ENCODE data around the gene IRGM.
A peak's percentile ranks its signal among the peaks of the same experiment; 100 is the strongest.
"Not testable (repeated sequence)": the region's sequence is repeated elsewhere in the genome, so short reads cannot be mapped to it uniquely, and the experiment has no call there.

Gene IRGM

GRCh38 chr5:150851039-150851438, 4.7 kb downstream of the IRGM start:
- no peak overlapping the region for H3K9ac ChIP-seq (ENCODE audit: low read depth, low read length)
- H3K79me2 ChIP-seq (ENCODE audit: insufficient read depth, low read length) = no peaks in the 10 kb centered on the region
- H3K4me2 ChIP-seq (ENCODE audit: insufficient read depth, low read length) = no peak overlapping the region
- TF ChIP-seq CTCF (IDR thresholded peaks at IDR 0.05; ENCODE audit: borderline replicate concordance, extremely low read depth, low read length, poor library complexity, severe bottlenecking) (no peak), EZH2 (IDR thresholded peaks at IDR 0.05; ENCODE audit: borderline replicate concordance, low read depth, low read length, severe bottlenecking) (no peak)
- H3K27ac ChIP-seq (ENCODE audit: low read length) = no peak overlapping the region
- H3K36me3 ChIP-seq (ENCODE audit: insufficient read depth, low read length) = no peaks in the 10 kb centered on the region
- H4K20me1 ChIP-seq (ENCODE audit: insufficient read depth, low read length) = no peaks in the 10 kb centered on the region
- no peak overlapping the region for H2AFZ ChIP-seq (ENCODE audit: low read depth, low read length)
- DNase-seq (no peak), ATAC-seq (ENCODE audit: insufficient read depth, low read depth) (no peak)
- no peak overlapping the region for H3K4me3 ChIP-seq (ENCODE audit: low read depth in 1 of 2, low read length in 2 of 2)
- no peaks in the 10 kb centered on the region for H3K9me3 ChIP-seq (ENCODE audit: insufficient read depth, low read length, severe bottlenecking)
- peaks cover 20% of the 10 kb centered on the region for H3K4me1 ChIP-seq (ENCODE audit: insufficient read depth, low read length)
- no peaks in the 10 kb centered on the region for H3K27me3 ChIP-seq (ENCODE audit: insufficient read depth, low read length, poor library complexity)

DNA sequence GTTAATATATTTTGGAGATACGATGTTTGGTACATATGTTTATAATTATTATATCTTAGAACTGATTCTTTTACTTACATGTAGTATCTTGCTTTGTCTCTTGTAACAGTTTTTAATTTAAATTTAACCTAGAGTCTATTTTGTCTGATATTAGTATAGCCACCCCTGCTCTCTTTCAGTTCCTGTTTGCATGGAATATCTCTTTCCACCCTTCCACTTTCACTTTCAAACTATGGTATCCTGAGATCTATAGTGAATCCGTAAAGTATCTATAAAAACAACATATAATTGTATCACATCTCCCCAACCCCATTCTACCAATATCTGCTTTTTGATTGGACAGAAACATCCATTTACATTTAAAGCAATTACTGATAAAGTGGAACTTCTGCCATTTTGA, 7.2 kb downstream of the IRGM start:
- H3K4me2 ChIP-seq (ENCODE audit: insufficient read depth, low read length) = peak overlapping the region; percentile 50
- no peaks in the 10 kb centered on the region for H3K9me3 ChIP-seq (ENCODE audit: insufficient read depth, low read length, severe bottlenecking)
- no peak overlapping the region for H3K4me3 ChIP-seq (ENCODE audit: low read depth in 1 of 2, low read length in 2 of 2)
- DNase-seq = no peak
- H2AFZ ChIP-seq (ENCODE audit: low read depth, low read length) = peak overlapping the region; percentile 55
- TF ChIP-seq EZH2 (IDR thresholded peaks at IDR 0.05; ENCODE audit: borderline replicate concordance, low read depth, low read length, severe bottlenecking) (no peak), CTCF (IDR thresholded peaks at IDR 0.05; ENCODE audit: borderline replicate concordance, extremely low read depth, low read length, poor library complexity, severe bottlenecking) (no peak)
- no peaks in the 10 kb centered on the region for H3K36me3 ChIP-seq (ENCODE audit: insufficient read depth, low read length)
- H3K9ac ChIP-seq (ENCODE audit: low read depth, low read length) = no peak overlapping the region
- no peaks in the 10 kb centered on the region for H3K27me3 ChIP-seq (ENCODE audit: insufficient read depth, low read length, poor library complexity)
- no peak overlapping the region for H3K27ac ChIP-seq (ENCODE audit: low read length)
- peaks cover 4% of the 10 kb centered on the region; the same call in 1 of the 2 replicates for H3K4me1 ChIP-seq (ENCODE audit: insufficient read depth, low read length)
- H4K20me1 ChIP-seq (ENCODE audit: insufficient read depth, low read length) = no peaks in the 10 kb centered on the region
- H3K79me2 ChIP-seq (ENCODE audit: insufficient read depth, low read length) = no peaks in the 10 kb centered on the region
- no peak for ATAC-seq (ENCODE audit: insufficient read depth, low read depth)

GRCh38 chr5:150856700-150857099, 10.4 kb downstream of the IRGM start:
- H3K79me2 ChIP-seq (ENCODE audit: insufficient read depth, low read length); H3K4me1 ChIP-seq (ENCODE audit: insufficient read depth, low read length); H3K27ac ChIP-seq (ENCODE audit: low read length); H2AFZ ChIP-seq (ENCODE audit: low read depth, low read length); H3K4me2 ChIP-seq (ENCODE audit: insufficient read depth, low read length); ATAC-seq (ENCODE audit: insufficient read depth, low read depth); DNase-seq; H4K20me1 ChIP-seq (ENCODE audit: insufficient read depth, low read length); H3K27me3 ChIP-seq (ENCODE audit: insufficient read depth, low read length, poor library complexity); H3K9ac ChIP-seq (ENCODE audit: low read depth, low read length); H3K4me3 ChIP-seq (ENCODE audit: low read depth in 1 of 2, low read length in 2 of 2); H3K9me3 ChIP-seq (ENCODE audit: insufficient read depth, low read length, severe bottlenecking); H3K36me3 ChIP-seq (ENCODE audit: insufficient read depth, low read length): not testable (repeated sequence)

GRCh38 chr5:150860246-150860821, 14.0 kb downstream of the IRGM start:
- no peaks in the 10 kb centered on the region for H3K79me2 ChIP-seq (ENCODE audit: insufficient read depth, low read length)
- H3K27ac ChIP-seq (ENCODE audit: low read length) = no peak overlapping the region
- H3K9ac ChIP-seq (ENCODE audit: low read depth, low read length) = no peak overlapping the region
- no peaks in the 10 kb centered on the region for H3K36me3 ChIP-seq (ENCODE audit: insufficient read depth, low read length)
- H3K9me3 ChIP-seq (ENCODE audit: insufficient read depth, low read length, severe bottlenecking) = no peaks in the 10 kb centered on the region
- no peak overlapping the region for H2AFZ ChIP-seq (ENCODE audit: low read depth, low read length)
- no peak for ATAC-seq (ENCODE audit: insufficient read depth, low read depth)
- no peak overlapping the region for H3K4me2 ChIP-seq (ENCODE audit: insufficient read depth, low read length)
- H3K27me3 ChIP-seq (ENCODE audit: insufficient read depth, low read length, poor library complexity) = no peaks in the 10 kb centered on the region
- no peak for DNase-seq
- no peak overlapping the region for H3K4me3 ChIP-seq (ENCODE audit: low read depth in 1 of 2, low read length in 2 of 2)
- H4K20me1 ChIP-seq (ENCODE audit: insufficient read depth, low read length) = no peaks in the 10 kb centered on the region
- no peaks in the 10 kb centered on the region for H3K4me1 ChIP-seq (ENCODE audit: insufficient read depth, low read length)
- TF ChIP-seq EZH2 (IDR thresholded peaks at IDR 0.05; ENCODE audit: borderline replicate concordance, low read depth, low read length, severe bottlenecking) = no peak
